PC-9 (cell line): ENCODE measurements around the gene PSME1.

Experiments used
- CTCF ChIP-seq: fragments of 200-600 bp; sonication (generic); conservative IDR thresholded peaks from 2 replicates; pipeline ENCODE4 v1.6.1; 2017; ENCODE audit warnings: mixed run types, antibody characterized with exemption, mild to moderate bottlenecking, moderate library complexity
- EZH2 ChIP-seq: fragments of 200-600 bp; sonication (generic); IDR thresholded peaks from 2 replicates; pipeline ENCODE4 v1.8.0; 2017; ENCODE audit warnings: antibody characterized with exemption, low read depth

GRCh38 chr14:24130717-24131548 is 5.1 kb upstream of the PSME1 start:
- TF ChIP-seq CTCF (no peak), EZH2 (no peak)
